Stimulated activated CD8-positive, alpha-beta memory T cell treated with anti-CD3 and anti-CD28 coated beads, Interleukin-4, amount 100 ng/mL, for 48 hours (primary cell): ENCODE data around the gene UNC93A.
"Not testable (repeated sequence)": the region's sequence is repeated elsewhere in the genome, so short reads cannot be mapped to it uniquely, and the experiment has no call there.

ENCODE experiments used
- DNase-seq: peaks from one replicate; pipeline ENCODE4 v3.0.0-alpha.2; 2020

UNC93A gene

DNA sequence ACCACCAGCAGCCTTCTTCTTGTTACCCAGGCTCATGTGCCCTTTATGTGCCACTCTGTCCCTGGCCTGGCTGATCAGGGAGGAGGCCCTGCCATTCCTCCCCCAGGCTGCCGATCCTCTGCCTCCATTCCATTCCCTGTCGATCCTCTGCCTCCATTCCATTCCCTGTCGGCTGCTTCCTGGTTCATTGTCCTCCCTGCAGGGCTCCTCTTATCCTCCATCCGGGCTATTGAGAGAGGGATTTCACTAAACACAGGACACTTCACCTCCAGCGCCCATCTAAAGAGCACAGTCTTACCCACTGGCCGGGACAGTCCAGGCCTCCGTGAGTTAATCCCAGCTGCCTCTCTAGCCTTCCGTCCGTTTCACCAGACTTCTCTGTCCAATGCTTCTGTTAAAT lies 26.1 kb downstream of the UNC93A start:
- no peak for DNase-seq

- not testable (repeated sequence) for DNase-seq
Observed at GRCh38 chr6:167318354-167318753, 27.2 kb downstream of the UNC93A start.

DNA sequence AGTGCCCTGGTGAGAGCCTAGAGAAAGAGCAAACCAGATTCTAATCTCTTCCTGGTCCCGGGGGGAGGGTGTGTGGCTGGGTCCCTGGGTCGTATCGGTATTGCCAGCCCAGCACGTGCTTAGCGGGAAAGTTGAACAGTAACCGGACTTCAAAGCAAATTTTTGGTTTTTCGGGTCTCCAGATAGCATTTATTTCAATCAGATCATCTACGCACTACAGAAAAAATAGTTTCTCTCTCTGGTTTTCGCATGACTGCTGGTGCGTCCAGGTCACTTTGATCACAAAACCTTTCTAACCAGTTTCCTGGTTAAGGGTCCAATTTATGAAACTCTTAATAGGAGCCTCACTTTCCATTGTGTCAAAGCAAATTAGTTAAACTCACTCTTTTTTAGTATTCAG lies 27.7 kb downstream of the UNC93A start:
- DNase-seq = not testable (repeated sequence)

DNA sequence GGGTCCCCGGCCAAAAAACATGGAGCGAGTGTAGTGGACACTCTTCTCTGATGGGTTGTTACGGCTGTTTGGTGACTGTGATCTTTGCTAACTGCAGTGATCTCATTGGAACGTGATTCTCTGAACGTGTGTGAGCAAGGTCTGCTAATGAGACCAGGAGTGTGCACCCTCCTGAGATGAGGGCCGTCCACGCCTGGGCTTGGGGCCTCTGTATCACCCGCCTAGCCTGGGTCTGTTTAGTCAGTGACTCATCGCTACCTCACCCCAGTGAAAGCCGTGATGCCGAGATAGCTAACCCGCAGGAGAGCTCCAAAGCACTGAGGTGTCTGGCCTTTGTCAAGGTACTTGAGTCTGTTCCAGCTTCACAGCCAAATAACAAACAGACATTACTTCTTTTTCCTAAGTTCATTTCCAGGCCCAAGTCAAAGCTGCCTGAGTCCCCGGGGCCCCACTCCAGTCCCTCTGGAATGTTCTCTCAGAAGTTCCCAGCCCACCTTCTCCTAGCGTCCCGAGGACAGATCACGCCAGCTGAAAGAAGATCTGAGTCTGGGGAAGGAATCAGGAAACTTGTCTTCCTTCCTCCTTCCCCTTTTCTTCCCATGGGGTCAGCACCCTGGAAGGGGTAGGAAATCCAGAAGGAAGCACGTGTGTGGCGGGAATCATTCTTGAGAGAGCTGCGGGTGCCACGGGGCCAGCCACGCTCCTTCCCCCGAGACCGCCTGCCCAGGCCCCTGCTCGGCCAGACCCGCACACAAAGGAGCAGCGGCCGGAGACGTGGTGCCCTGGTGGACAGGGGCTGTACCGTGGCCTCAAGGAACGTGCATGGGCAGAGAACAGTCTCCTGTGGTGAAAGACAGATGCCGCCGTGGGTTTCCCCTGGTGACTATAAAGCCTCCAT lies 29.0 kb downstream of the UNC93A start:
- DNase-seq = not testable (repeated sequence)

DNA sequence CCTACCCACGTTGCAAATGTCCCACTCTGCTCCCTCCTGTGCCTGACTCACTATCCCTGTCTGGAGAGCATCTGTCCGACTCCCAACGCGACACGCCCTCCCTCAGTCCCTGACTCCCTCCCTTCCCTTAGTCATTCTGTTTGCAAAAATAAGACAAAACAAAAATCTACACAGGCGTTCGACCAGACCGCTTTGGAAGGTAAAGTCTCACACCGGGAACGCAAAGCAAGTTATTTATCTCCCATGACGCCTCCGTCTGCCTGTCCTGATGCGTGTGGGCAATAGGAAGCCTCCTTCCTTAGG lies 29.6 kb downstream of the UNC93A start:
- DNase-seq = not testable (repeated sequence)

DNA sequence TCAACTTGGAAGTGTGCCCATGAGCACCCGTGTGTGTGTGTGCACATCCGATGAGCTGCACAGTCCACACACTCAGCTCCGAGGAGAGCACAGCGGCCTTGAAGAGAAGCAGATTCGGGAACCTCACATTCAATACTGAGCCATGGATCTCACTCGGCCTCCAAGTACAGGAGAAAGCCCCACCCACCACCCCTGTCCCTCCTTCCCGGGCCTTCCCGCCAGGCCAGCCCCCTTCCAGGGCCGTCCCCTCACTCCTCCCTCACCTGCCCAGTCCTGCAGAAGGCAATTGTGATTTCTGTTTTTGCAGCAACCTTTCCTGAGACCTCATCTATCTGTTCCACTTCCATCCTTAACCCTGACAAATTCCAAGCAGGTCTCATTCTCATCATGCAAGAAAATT lies 30.1 kb downstream of the UNC93A start:
- not testable (repeated sequence) for DNase-seq

- DNase-seq = no peak
Observed at GRCh38 chr6:167323111-167323510, 32.0 kb downstream of the UNC93A start.

GRCh38 chr6:167324111-167324510 lies 33.0 kb downstream of the UNC93A start:
- no peak for DNase-seq

DNA sequence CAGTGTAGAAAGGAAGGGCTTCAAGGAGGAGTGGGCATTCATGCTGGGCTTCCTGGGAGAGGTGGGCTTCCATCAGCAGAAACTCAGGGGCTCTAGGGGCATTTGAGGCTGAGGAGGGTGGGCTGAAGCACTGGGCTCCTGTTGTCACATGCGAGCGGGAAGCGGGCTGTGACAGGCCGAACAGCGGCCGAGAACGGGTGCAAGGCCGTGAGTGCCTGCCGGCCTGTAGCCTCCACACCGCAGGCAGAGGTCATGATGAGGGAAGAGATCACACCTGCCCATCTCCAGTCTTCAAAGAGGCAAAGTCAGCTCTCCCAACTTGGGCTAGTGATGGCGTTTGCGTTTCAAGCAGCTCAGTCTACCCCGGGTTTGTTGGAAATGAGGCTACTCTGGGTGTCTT lies 34.7 kb downstream of the UNC93A start:
- DNase-seq = no peak

- no peak for DNase-seq
Observed at GRCh38 chr6:167327391-167327790, 36.3 kb downstream of the UNC93A start.

DNA sequence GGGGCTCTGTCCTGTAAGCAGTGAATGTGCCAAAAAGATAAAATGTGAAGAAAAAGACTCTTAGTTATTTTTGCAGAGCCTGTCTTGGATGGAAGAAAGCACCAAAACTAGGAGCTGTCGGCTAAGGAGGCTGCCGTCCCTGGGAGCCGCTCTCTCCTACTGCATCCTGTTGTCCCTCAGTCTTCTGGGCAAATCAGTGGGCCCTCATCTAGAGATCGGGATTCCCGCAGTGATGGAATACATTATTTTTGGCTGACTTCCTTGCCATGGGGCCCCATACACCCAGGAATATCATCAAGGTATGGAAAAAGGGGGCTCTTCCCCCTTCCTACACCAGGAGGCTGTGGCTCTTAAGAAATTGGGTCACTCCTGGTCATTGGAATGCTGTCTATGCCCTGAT lies 37.0 kb downstream of the UNC93A start:
- DNase-seq = no peak

- DNase-seq = peak; percentile 36
Observed at GRCh38 chr6:167329014-167329413, 37.9 kb downstream of the UNC93A start.

- no peak for DNase-seq
Observed at GRCh38 chr6:167330750-167331149, 39.6 kb downstream of the UNC93A start.

DNA sequence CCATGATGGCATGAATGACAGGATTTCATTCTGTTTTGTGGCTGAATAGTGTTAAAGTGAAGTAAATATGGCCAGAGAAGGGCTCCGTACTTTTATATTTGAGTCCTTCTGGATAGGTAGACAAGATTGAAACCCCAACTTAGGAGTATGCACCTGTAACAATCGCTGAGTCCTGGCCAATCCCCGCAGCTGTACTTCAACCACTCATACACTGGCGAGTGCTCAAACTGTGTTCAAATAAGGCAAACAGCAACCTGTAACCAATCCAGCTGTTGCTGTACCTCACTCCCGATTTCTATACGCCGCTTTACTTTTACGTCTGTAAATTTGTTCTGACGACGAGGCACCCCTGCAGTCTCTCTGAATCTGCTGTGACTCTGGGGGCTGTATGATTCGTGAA lies 40.5 kb downstream of the UNC93A start:
- no peak for DNase-seq

DNA sequence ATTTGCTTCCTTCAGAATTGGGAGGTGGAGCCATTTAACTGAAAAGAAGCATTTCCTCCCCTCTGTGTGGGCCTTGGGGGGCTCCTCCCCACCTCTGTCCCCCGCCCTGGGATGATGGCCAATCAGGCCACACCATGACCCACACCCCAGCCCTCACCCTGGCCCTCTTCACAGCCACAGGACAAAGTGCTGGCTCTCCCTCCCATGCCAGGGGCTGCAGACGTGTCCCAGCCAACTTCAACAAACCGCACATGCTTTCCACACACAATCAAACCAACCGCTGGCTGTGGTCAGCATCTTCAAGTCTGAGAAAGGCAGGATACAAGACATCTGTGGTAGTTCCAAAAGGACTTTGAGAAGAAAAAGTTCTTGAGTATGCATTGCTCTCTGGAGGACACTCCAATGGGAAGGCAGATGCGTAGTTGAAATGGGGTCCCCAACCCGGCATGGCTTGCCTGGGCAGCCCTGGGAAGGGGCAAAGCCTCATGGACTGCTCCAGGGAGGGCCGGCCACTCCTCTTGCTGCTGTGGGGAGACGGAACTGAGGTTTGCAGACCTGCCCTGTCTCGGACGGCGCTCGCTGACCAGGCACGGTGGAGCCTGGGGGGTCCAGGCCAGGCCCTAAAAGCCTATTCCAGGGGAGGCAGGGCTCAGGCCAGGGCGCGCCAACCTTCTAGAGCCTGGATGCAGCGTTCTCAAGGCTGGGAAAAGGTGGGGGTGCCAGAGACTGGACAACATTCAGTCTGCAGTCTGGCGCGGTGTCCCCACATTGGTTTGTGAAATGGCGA lies 45.9 kb downstream of the UNC93A start:
- DNase-seq = no peak

DNA sequence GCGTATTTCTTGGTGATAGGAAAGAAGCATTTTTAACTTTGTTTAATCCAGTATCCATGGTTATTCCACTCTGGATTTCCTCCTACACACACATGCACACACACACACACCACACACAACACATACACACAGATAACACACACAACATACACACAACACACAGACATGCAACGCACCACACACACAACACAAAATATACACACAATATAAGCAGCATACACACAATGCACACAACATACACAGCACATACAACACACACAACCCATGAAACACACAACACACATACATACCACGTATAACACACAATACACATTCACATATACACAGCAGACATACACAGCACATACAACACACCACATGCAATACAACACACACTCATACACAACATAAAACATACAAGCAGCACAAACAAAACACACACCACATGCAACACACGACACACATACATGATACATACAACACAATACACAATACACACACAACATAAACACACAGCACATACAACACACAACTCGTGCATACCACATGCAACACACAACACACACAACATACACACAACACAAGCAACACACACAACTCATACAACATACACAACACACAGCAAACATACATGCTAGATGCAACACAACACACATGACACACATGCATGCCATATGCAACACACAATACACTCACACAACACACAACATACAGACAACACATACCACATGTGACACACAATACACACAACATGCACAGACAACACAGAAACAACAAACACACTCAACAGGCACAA lies 46.7 kb downstream of the UNC93A start:
- DNase-seq = no peak

DNA sequence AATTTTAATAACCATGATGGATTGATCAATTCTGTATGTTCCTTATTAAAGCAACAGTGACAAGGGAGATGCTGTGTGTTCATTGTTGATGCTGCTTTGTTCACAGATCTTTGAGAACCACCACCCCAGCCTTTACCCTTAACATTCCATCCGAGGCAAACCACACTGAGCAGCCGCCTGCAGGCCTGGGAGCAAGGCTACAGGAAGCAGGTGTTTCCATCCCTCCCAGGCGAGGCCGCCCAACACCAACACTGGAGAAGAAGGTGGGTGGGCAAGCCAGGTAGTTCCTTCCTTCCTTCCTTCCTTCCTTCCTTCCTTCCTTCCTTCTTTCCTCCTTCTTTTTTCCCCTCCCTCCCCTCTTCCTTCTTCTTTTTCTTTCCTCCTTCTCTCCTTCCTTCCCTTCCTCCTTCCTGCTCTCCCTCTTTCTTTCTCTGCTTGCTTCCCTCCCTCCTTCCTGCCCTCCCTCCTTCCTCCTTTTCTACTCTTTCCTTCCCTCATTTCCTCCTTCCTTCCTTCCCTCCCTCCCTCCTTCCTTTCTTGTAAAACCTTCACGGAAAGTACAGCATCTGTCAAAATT lies 47.5 kb downstream of the UNC93A start:
- DNase-seq = no peak

DNA sequence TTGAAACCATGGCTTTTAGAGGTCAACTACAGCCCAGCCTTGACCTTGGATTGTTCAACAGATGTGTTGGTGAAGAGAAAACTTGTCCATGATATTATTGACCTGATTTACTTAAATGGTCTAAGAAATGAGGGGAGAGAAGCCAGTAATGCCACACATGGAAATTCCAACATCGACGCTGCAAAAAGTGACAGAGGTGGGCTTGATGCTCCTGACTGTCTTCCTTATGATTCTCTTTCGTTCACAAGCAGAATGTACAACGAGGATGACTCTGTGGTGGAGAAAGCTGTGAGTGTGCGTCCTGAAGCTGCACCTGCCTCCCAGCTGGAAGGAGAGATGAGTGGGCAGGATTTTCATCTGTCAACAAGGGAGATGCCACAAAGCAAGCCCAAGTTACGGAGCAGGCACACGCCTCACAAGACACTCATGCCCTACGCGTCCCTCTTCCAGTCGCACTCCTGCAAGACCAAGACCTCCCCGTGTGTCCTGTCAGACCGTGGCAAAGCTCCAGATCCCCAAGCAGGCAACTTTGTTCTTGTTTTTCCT lies 50.0 kb downstream of the UNC93A start:
- DNase-seq = no peak

DNA sequence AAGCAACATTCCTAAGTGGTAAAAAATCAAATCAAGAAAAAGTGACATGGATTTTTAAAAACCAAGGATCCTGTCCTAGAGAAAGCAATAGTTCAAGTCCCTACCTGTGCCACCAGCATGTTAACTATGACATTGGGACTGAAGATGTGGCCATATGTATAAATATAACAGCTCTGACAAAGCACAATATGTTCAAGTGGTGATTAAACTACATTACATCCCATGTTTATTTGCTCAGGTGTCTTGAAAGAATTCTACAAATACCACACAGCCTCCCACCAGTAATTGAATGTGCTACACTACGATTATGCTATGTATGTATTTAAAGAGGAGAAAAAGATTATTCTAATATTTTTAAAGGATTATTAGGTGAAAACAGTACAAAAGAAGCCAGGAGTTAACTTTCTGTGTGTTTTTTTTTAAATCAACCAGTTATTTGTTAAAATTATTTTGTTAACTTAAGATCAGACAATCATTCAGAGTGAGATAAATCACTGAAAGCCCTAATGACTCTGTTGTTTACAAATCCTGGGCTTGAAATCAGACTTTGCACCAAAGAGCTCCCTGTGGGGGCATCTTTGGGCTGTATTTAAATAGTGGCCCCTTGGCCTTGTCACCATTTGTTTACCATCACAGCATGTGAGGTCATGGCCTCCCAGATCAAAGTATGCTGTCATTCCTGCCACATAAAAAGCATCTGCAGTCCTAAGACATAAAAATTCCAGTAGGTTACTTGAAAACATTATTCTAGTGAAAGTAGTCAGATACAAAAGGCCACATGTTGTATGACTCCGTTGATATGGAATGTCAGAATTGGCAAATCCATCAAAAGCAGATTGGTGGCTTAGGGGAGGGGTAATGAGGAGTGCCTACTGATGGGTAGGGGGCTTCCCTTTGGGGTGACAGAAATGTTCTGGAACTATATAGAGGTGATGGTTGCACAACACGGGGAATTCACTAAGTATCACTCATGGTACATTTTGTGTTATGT lies 50.8 kb downstream of the UNC93A start:
- DNase-seq = no peak

DNA sequence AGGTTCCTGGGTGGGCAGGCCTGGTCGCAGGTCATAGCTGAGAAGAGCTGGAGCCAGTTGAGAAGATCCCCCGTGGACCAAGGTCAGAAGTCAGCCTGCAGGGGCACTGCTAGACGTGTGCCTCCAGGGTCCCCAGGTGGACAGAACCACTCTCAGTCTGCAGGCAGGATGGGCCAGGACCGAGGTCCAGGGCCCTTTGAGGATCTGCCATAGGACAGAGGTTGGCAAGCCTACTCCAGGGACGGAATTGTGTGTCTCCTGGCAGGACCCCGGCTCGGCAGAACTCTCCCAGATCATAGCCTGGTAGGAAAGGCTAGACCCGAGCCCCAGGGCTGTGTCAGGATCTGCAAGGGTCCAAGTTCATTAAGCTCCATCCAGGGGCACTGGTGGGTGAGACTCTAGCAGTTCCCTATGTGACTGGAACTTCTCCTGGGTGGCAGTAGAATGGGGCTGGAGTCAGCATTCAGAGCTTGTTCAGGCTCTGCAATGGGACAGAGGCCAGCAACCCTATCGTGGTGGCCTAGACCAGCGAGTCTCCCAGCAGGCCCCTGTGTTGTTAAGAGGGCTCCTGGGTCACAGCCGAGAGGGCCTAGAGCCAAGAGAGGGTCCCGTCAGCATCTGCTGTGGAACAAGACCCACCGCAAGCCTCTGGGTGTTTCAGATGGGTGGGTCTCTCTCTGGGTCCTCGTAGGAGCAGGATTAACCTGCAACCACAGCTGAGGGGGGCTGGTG lies 51.9 kb downstream of the UNC93A start:
- no peak for DNase-seq

- DNase-seq = no peak
Observed at GRCh38 chr6:167345348-167345747, 54.2 kb downstream of the UNC93A start.
